SK-MEL-5 (cell line): ENCODE results near the gene ILF3. TPM values are rescaled to one million over a fixed set of nuclear protein-coding genes. Genes with fewer than 3 reads are reported as not detected.

Experiments
- DNase-seq: peaks from one replicate; pipeline ENCODE4 v3.0.0-alpha.2; 2016; ENCODE audit warnings: low read depth, low spot score
- in situ Hi-C: cut with HindIII; loops from 2 replicates; pipeline ENCODE4 v1.10.0; 2016; ENCODE audit warnings: low sequenced_read_pairs, high pct_unique_total_duplicates, low pct_unique_long_range_greater_than_20kb
- total RNA-seq: library from RNA; depleted of rRNA; stranded (reverse); fragments of >200 nt; shearing (Covaris generic); gene quantifications from 2 replicates; pipeline ENCODE4 v1.2.3, GENCODE V29; 2014

The ILF3 gene
- total RNA-seq, 1 experiment from 2014 or later, result 96.9 TPM

- no peak for DNase-seq
- in situ Hi-C loops, result no loop called here
These were observed 58.6 kb downstream of the ILF3 start for GRCh38 chr19:10712754-10713153.

GRCh38 chr19:10713317-10713716 lies 59.2 kb downstream of the ILF3 start:
- in situ Hi-C loops, result no loop called here
- no peak for DNase-seq

DNA sequence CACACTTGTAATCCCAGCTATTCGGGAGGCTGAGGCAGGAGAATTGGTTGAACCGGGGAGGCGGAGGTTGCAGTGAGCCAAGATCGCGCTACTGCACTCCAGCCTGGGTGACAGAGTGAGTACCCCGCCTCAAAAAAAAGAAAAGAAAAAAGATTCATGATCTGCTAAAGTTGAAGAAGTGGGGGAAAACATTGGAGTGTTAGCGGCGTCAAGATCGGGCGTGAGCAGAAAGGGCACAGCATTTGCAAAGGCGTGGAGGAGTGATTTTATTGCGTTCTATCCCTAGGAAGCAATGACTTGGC lies 62.9 kb downstream of the ILF3 start:
- in situ Hi-C loops, result no loop called here

DNA sequence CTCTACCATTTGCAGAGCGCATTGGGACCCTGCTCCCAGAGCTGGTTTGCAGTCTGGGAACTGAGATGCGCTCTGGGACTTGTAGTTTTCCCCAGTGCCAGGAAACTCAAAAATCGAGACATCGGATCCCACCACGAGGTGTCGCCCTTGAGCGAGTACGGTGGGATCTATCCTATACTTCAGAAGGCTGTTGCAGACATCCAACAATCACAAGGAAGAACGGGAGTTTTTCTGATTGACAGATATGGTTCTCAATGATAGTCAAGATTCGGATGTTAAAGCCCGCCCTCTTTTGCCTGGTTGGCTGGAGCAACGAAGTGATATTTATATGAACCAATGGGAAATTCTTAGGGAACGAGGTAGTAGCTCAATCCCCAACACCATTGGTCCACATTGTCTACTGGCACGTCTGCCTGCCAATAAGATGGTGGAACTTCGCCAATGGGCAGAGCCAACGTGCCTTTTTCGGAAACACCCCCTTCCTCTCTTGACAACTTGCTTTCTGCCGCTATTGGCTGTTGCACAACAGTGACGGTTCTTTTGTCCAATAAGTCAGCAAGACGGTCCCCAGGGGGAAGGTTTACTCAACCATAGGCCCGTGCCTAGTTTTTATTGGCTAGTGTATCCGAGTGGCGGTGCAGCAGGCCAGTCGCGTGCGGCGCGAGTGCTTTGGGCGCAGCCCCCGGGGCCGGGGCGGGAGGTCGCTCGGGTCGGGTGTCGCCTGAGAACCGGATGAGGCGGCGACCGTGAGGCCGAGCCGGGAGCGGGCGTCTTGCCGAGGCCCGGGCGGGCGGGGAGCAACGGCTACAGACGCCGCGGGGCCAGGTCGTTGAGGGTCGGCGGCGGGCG lies 63.4 kb downstream of the ILF3 start, which contains the start of gene DNM2:
TSS of gene DNM2 (plus strand) at position 724 of the 849 bp plus-strand sequence. CDS start 164 bp downstream, outside the sequence.
- peak; percentile 100 for DNase-seq
- in situ Hi-C loops, result no loop called here

More for the DNA sequence above, 62.9 kb downstream of the ILF3 start:
- DNase-seq, result no peak

DNA sequence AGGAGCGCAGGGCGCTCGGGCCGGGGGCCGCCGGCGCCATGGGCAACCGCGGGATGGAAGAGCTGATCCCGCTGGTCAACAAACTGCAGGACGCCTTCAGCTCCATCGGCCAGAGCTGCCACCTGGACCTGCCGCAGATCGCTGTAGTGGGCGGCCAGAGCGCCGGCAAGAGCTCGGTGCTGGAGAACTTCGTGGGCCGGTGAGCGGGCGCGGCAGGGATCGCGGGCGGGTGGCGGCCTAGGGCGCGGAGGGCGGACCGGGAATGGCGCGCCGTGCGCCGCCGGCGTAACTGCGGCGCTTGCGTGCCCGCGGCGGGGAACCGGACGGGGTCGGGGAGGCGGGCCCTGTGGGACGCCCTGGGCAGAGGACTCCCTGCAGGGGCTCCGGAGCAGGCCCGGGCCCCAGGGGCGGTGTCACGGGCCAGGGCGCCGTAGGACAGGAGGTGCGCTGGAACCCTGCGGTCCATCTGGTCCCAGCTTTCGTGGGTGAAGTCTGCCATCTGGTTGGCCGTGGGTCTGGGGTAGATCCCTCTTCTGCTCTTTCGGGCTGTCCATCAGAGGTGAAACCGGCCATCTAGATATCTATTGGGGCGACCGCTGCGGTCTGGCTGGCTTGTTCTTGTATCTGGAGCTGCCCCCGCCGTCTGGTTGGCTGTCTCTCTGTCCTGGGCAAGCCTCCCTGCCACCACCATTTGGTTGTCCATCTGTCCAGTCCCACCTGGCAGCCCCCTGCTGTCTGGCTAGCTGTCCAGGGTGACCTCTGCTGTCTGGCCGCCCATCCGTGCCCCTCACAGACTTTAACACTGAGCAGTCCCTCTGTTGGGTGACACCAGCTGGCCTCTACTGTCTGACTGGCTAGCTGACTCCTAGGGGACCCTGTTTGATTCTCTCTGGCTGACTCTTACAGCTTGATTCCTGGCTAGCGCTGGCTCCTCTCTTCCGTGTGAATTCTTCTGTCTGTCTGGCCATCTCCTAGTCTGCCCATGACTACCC lies 64.4 kb downstream of the ILF3 start:
- peak; percentile 15 for DNase-seq
- in situ Hi-C loops, result no loop called here

GRCh38 chr19:10719466-10719961 lies 65.4 kb downstream of the ILF3 start:
- in situ Hi-C loops, result no loop called here

DNA sequence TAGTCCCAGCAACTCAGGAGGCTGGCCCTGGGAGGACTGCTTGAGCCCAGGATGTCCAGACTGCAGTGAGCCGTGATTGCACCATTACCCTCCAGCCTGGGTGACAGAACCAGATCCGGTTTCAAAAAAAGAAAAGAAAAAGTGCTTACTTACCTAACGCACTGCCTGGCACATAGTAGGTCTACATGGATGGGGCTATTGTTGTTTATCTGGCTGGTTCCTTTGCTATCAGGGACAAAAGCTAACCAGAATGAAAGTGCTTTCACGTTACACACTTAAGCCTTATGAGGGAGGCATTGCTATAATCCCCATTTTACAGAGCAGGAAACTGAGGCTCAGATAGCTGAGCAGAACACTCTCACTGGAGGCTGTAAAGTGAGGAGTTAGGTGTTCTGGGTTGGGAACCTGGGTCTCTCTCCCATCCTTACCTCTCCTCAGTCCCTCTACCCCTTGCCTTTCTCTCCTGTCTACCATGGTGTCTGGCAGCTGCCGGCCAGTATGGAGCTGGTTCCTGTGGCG lies 66.5 kb downstream of the ILF3 start:
- no peak for DNase-seq
- in situ Hi-C loops, result no loop called here

More at GRCh38 chr19:10719466-10719961, 65.4 kb downstream of the ILF3 start:
- DNase-seq, result no peak

GRCh38 chr19:10723591-10723990 lies 69.4 kb downstream of the ILF3 start:
- in situ Hi-C loops, result no loop called here
- no peak for DNase-seq

DNA sequence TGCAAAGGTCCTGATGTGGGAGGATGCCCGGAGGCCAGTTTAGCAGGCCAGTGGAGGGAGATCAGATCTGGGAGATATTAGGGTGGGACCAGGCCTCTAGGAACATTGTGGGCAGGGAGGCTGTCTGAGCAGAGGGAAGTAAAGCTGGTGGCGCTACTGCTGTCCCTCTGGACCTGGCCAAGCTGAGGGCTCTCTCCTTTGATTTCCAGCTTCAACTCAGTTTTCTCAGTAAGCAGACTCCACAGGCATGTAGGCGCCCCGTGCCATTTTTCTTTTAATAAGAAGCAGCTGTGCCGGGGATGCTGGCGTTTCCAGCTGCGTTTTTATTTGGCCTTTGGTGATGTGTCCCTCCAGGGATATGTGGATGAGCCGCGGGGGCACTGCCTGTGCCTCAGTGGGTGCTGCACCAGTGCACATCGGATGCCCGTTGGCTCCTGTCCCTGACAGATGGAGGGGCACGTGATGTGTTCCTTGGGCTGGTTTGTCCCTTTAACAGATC lies 70.5 kb downstream of the ILF3 start:
- in situ Hi-C loops, result no loop called here
- DNase-seq, result no peak

- in situ Hi-C loops, result no loop called here
- no peak for DNase-seq
These were observed 71.3 kb downstream of the ILF3 start for GRCh38 chr19:10725415-10725814.

DNA sequence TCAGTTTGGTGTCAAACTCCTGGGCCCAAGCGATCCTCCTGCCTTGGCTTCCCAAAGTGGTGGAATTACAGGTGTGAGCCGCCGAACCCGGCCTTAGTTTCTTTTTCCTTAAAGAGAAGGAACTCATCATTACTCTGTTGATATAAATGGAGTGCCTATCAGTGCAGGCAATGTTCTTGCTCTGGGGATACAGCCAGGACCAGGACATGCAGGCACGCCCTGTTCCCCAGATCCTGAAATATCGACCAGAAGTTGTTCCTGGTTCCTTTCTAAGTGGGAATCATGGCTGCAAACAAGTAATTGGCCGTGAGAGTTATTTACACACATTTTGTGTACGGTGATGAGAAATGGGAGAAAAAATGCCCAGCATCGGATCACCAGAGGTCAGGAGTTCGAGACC lies 72.1 kb downstream of the ILF3 start:
- no peak for DNase-seq
- in situ Hi-C loops, result no loop called here

- in situ Hi-C loops, result no loop called here
- DNase-seq, result no peak
These were observed 73.6 kb downstream of the ILF3 start for GRCh38 chr19:10727685-10728201.

DNA sequence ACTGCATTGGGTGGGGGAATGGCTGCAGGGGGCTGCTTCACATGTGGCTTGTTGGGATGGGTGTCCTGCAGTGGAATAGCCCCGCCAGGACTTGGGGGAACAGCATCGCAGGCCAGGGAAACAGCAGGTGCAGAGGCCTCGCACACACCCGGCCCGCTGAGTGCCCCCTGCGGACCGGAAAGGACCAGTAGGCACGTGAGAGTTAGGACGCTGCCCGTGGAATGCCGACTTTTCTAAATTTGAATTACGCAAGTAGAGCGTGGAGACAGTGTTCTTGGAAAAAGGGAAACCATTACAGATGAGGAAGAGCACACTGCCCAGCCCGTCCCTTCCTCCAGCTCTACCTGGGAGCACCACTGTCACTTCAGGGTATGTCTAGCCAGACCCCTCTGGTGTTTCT lies 75.3 kb downstream of the ILF3 start:
- no peak for DNase-seq
- in situ Hi-C loops, result no loop called here

GRCh38 chr19:10730932-10731331 lies 76.8 kb downstream of the ILF3 start:
- no peak for DNase-seq
- in situ Hi-C loops, result no loop called here

GRCh38 chr19:10735741-10736140 lies 81.6 kb downstream of the ILF3 start:
- DNase-seq, result no peak
- in situ Hi-C loops, result no loop called here

DNA sequence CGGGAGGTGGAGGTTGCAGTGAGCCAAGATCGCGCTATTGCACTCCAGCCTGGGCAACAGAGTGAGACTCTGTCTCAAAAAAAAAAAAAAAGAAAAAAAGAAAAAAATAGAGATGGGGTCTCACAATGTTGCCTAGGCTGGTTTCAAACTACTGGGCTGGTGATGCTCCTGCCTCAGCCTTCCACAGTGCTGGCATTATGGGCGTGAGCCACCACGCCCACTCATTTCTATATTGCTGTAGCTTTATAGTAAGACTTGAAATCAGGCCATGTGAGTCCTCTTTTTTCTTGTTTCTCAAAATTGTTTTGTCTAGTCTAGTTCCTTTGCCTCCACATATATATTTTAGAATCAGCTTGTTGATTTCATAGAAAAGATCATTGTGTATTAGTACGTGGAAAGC lies 82.0 kb downstream of the ILF3 start:
- no peak for DNase-seq
- in situ Hi-C loops, result no loop called here

GRCh38 chr19:10736916-10737551 lies 82.9 kb downstream of the ILF3 start:
- DNase-seq, result no peak
- in situ Hi-C loops, result no loop called here
